ENCODE data around the gene NKTR.

The NKTR gene

GRCh38 chr3:42694366-42694765 lies 93.9 kb downstream of the NKTR start:
- DNase-seq (ENCODE audit: low spot score), result no peak

GRCh38 chr3:42696356-42697288 lies 96.1 kb downstream of the NKTR start:
- no peak for DNase-seq (ENCODE audit: low spot score)

GRCh38 chr3:42697289-42698051 lies 97.0 kb downstream of the NKTR start:
- DNase-seq (ENCODE audit: low spot score), result no peak
